NOMO-1 (cell line): ENCODE measurements around the gene KIAA0930.
"Not testable (repeated sequence)": the region's sequence is repeated elsewhere in the genome, so short reads cannot be mapped to it uniquely, and the experiment has no call there.

ENCODE experiments used
- DNase-seq, 2 experiments: peaks; one replicate each; lab custom pipeline; 2025; ENCODE audit not compliant: unreplicated experiment in 2 of 2; lab: John Stamatoyannopoulos, UW

KIAA0930 gene

GRCh38 chr22:45263463-45264269, 23.0 kb upstream of the KIAA0930 start:
- peak; percentile 81 to 84 for DNase-seq

- no peak for DNase-seq
Observed at GRCh38 chr22:45262931-45263462, 22.3 kb upstream of the KIAA0930 start.

GRCh38 chr22:45262195-45262930, 21.7 kb upstream of the KIAA0930 start:
- no peak for DNase-seq

- no peak for DNase-seq
Observed at GRCh38 chr22:45261407-45262088, 20.9 kb upstream of the KIAA0930 start.

GRCh38 chr22:45260395-45260759, 19.7 kb upstream of the KIAA0930 start:
- not testable (repeated sequence) for DNase-seq

GRCh38 chr22:45259754-45260394, 19.2 kb upstream of the KIAA0930 start:
- no peak for DNase-seq

- not testable (repeated sequence) for DNase-seq
Observed at GRCh38 chr22:45257941-45258340, 17.2 kb upstream of the KIAA0930 start.

GRCh38 chr22:45254789-45255278, 14.1 kb upstream of the KIAA0930 start:
- DNase-seq = no peak

GRCh38 chr22:45254388-45254787, 13.7 kb upstream of the KIAA0930 start:
- DNase-seq = no peak

- DNase-seq = no peak
Observed at GRCh38 chr22:45253039-45253641, 12.4 kb upstream of the KIAA0930 start.

- no peak for DNase-seq
Observed at GRCh38 chr22:45251825-45252224, 11.1 kb upstream of the KIAA0930 start.

- DNase-seq = no peak
Observed at GRCh38 chr22:45248832-45249561, 8.3 kb upstream of the KIAA0930 start.

GRCh38 chr22:45246060-45246985, 5.6 kb upstream of the KIAA0930 start:
- DNase-seq = no peak

- DNase-seq = no peak
Observed at GRCh38 chr22:45244916-45245315, 4.2 kb upstream of the KIAA0930 start.

- DNase-seq = no peak
Observed at GRCh38 chr22:45242778-45243191, 2.1 kb upstream of the KIAA0930 start.

- DNase-seq = no peak
Observed at GRCh38 chr22:45240104-45240809, 437 bp downstream of the KIAA0930 start.

GRCh38 chr22:45239681-45240051, 1.0 kb downstream of the KIAA0930 start:
- no peak for DNase-seq
